Measurements from ENCODE around the gene EHMT1. TPM values are rescaled to one million over a fixed set of nuclear protein-coding genes. Genes with fewer than 3 reads are reported as not detected.

Gene EHMT1
- total RNA-seq, 2 donors from 2014 or later: 106 to 108 TPM

DNA sequence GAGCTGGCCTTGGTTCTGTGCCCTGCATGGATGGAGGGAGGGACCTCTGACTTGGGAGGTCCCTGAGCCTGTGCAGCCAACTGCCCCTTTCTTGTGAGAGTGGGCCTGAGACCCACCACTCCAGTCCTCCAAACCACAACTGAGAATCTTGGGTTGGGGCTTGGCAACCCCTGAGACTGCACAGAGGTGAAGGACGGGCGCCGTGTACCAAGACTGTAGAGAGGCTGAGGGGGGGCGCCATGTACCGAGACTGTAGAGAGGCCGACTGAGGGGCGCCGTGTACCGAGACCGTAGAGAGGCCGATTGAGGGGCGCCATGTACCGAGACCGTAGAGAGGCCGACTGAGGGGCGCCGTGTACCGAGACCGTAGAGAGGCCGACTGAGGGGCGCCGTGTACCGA is 199.5 kb downstream of the EHMT1 start:
- no peaks in the 10 kb centered on the region for H3K9me3 ChIP-seq (ENCODE audit: control insufficient read depth, low read length, poor library complexity, severe bottlenecking)
- Mint-ChIP-seq H3K4me1 (peaks cover 3% of the 10 kb centered on the region), H3K36me3 (ENCODE audit: low read depth) (peaks cover 7% of the 10 kb centered on the region), H3K27ac (peak overlapping the region; percentile 10), H3K4me3 (no peak overlapping the region), H3K27me3 (no peaks in the 10 kb centered on the region)
- DNase-seq (no peak), ATAC-seq (no peak)

DNA sequence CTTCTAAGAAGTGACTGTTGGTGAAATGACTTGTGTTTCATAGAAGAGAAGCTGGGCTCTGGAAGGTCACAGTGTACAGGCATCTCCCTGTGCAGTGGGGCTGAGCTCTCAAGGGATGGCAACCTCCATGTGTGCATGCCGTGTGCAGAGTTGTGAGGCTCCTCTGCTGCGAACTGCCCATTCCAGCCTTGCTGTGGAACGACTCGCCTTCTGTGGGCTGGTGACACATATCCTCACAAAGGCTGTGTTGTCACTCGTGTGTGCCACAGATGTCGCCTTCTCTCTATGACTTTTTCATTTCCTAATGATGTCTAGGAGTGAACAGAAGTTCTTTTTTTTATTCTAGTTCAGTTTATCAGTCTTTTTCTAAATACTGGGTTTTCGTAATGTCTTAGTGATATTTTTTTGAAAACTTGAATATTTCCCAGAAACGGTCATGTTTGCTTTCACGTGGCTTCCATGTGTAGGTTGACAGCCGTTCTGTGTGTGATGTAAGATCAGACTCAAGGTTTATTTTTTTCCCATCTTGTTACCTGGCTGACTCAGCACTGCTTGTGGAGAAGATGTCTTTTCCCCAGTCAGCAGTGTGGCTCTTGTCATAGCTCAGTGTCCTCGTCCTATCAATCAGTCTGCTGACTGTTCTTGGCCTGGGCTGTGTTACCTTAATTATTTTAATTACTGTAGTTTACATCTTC is 201.5 kb downstream of the EHMT1 start:
- H3K27me3 Mint-ChIP-seq: no peaks in the 10 kb centered on the region
- ATAC-seq: no peak
- DNase-seq: no peak
- peaks cover 5% of the 10 kb centered on the region for H3K36me3 Mint-ChIP-seq (ENCODE audit: low read depth)
- peak overlapping the region; percentile 75 for H3K27ac Mint-ChIP-seq
- H3K9me3 ChIP-seq (ENCODE audit: control insufficient read depth, low read length, poor library complexity, severe bottlenecking): no peaks in the 10 kb centered on the region
- H3K4me3 Mint-ChIP-seq: no peak overlapping the region
- peaks cover 3% of the 10 kb centered on the region for H3K4me1 Mint-ChIP-seq

GRCh38 chr9:137823986-137824771 is 205.4 kb downstream of the EHMT1 start:
- Mint-ChIP-seq H3K36me3 (ENCODE audit: low read depth) (peaks cover 9% of the 10 kb centered on the region), H3K27ac (peak overlapping the region; percentile 37), H3K27me3 (no peaks in the 10 kb centered on the region), H3K4me1 (peaks cover 5% of the 10 kb centered on the region), H3K4me3 (no peak overlapping the region)
- DNase-seq (no peak), ATAC-seq (no peak)
- H3K9me3 ChIP-seq (ENCODE audit: control insufficient read depth, low read length, poor library complexity, severe bottlenecking): no peaks in the 10 kb centered on the region

- ATAC-seq (peak; percentile 66), DNase-seq (no peak)
- H3K27ac Mint-ChIP-seq: peak overlapping the region; percentile 39
- no peak overlapping the region for H3K4me3 Mint-ChIP-seq
- peaks cover 9% of the 10 kb centered on the region for H3K36me3 Mint-ChIP-seq (ENCODE audit: low read depth)
- peaks cover 9% of the 10 kb centered on the region for H3K4me1 Mint-ChIP-seq
- no peaks in the 10 kb centered on the region for H3K9me3 ChIP-seq (ENCODE audit: control insufficient read depth, low read length, poor library complexity, severe bottlenecking)
- H3K27me3 Mint-ChIP-seq: no peaks in the 10 kb centered on the region
These were observed 206.7 kb downstream of the EHMT1 start for GRCh38 chr9:137825324-137825989.

GRCh38 chr9:137827908-137828526 is 209.2 kb downstream of the EHMT1 start:
- Mint-ChIP-seq H3K4me1 (peaks cover 9% of the 10 kb centered on the region), H3K4me3 (no peak overlapping the region), H3K27ac (no peak overlapping the region), H3K36me3 (ENCODE audit: low read depth) (peaks cover 9% of the 10 kb centered on the region), H3K27me3 (no peaks in the 10 kb centered on the region)
- DNase-seq: no peak
- H3K9me3 ChIP-seq (ENCODE audit: control insufficient read depth, low read length, poor library complexity, severe bottlenecking): no peaks in the 10 kb centered on the region
- no peak for ATAC-seq

GRCh38 chr9:137828527-137829259 is 209.9 kb downstream of the EHMT1 start:
- Mint-ChIP-seq H3K36me3 (ENCODE audit: low read depth) (peaks cover 10% of the 10 kb centered on the region), H3K4me3 (no peak overlapping the region), H3K4me1 (peaks cover 9% of the 10 kb centered on the region), H3K27ac (no peak overlapping the region), H3K27me3 (no peaks in the 10 kb centered on the region)
- no peaks in the 10 kb centered on the region for H3K9me3 ChIP-seq (ENCODE audit: control insufficient read depth, low read length, poor library complexity, severe bottlenecking)
- ATAC-seq: no peak
- DNase-seq: no peak

DNA sequence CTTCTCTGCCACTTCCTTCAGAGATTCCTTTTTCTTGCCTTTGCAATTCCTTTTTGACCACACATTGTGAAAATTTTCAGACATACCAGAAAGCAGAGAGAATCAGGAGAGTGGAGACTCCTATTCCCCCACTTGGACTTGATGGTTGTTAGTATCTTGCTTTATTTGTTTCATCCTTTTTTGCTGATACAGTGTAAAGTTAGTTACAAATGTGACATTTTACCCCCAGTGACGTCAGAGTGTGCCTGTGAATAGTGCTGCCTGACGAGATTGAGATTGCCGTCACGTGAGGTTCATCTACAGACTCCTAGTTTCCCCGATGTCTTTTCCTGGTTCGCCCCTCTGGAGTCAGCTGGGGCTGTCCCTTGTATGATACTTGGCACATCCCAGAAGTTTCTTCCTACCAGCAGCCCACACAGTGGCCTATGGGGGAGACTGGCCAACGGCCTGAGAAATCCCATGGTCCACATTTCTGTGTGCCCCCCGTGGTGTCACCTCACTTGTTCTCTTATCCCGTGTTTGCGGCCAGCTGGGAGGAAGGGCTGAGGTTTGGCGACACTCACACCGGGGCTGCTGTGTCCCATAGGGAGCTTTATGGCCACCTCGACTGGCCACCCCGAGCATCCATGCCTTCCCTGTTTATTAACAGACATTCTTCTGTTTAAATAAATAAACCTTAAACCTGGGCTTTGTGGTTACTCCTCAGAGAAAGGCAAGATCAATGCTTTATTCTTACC is 210.6 kb downstream of the EHMT1 start:
- peaks cover 7% of the 10 kb centered on the region for H3K4me1 Mint-ChIP-seq
- no peak for DNase-seq
- H3K27me3 Mint-ChIP-seq: no peaks in the 10 kb centered on the region
- no peak overlapping the region for H3K27ac Mint-ChIP-seq
- H3K36me3 Mint-ChIP-seq (ENCODE audit: low read depth): peaks cover 11% of the 10 kb centered on the region
- ATAC-seq: no peak
- no peak overlapping the region for H3K4me3 Mint-ChIP-seq
- no peaks in the 10 kb centered on the region for H3K9me3 ChIP-seq (ENCODE audit: control insufficient read depth, low read length, poor library complexity, severe bottlenecking)

GRCh38 chr9:137832191-137832700 is 213.4 kb downstream of the EHMT1 start:
- H3K27ac Mint-ChIP-seq: no peak overlapping the region
- no peak overlapping the region for H3K4me3 Mint-ChIP-seq
- H3K27me3 Mint-ChIP-seq: no peaks in the 10 kb centered on the region
- ATAC-seq (no peak), DNase-seq (no peak)
- H3K4me1 Mint-ChIP-seq: peaks cover 5% of the 10 kb centered on the region
- H3K9me3 ChIP-seq (ENCODE audit: control insufficient read depth, low read length, poor library complexity, severe bottlenecking): no peaks in the 10 kb centered on the region
- peaks cover 6% of the 10 kb centered on the region for H3K36me3 Mint-ChIP-seq (ENCODE audit: low read depth)

- H3K27me3 Mint-ChIP-seq: no peaks in the 10 kb centered on the region
- H3K4me1 Mint-ChIP-seq: peaks cover 5% of the 10 kb centered on the region
- no peak overlapping the region for H3K4me3 Mint-ChIP-seq
- DNase-seq: no peak
- no peaks in the 10 kb centered on the region for H3K9me3 ChIP-seq (ENCODE audit: control insufficient read depth, low read length, poor library complexity, severe bottlenecking)
- peaks cover 6% of the 10 kb centered on the region for H3K36me3 Mint-ChIP-seq (ENCODE audit: low read depth)
- no peak overlapping the region for H3K27ac Mint-ChIP-seq
- ATAC-seq: no peak
These were observed 214.2 kb downstream of the EHMT1 start for GRCh38 chr9:137832830-137833590.

DNA sequence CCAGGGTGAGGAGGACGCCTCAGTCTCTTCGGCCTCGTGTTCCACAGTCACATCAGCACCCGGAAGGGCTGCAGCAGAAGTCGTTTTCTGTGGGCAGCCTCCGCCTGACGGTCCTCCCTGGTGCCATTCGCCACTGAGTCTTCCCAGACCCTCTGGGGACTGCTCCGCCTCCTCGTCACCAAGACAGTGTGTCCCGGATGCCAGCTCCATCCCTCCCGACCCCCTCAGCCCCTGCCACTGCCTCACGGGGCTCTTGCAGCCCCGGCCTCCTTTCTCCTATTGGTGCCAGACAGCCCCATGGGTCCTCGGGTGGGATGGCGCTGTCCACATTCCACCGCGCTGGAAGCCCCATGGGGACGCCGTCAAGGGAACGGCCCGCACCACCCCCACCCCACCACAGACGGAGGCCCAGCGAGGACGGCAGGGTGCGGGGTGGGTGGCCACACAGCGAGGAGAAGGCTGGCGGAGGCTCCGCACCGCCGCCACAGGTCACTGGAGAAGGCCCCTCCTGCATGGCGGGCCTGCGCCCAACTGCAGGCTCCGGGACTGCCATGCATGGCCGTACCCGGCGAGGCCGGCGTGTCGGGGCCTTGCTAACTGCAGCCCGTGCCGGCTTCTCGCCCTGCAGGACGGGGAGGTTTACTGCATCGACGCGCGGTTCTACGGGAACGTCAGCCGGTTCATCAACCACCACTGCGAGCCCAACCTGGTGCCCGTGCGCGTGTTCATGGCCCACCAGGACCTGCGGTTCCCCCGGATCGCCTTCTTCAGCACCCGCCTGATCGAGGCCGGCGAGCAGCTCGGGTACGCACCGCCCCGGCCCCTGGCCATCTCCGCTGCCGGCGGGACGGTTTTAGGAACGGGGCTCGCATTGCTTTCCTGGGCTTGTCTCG is 215.2 kb downstream of the EHMT1 start:
- H3K9me3 ChIP-seq (ENCODE audit: control insufficient read depth, low read length, poor library complexity, severe bottlenecking): no peaks in the 10 kb centered on the region
- Mint-ChIP-seq H3K4me1 (peaks cover 5% of the 10 kb centered on the region), H3K27me3 (no peaks in the 10 kb centered on the region), H3K36me3 (ENCODE audit: low read depth) (peaks cover 6% of the 10 kb centered on the region), H3K4me3 (no peak overlapping the region), H3K27ac (no peak overlapping the region)
- DNase-seq (no peak), ATAC-seq (no peak)
